ENCODE results near the gene PACSIN3. TPM values are rescaled to one million over a fixed set of nuclear protein-coding genes. Genes with fewer than 3 reads are reported as not detected.

PACSIN3 gene
- total RNA-seq, 1 experiment from 2014 or later: 67.0 TPM

GRCh38 chr11:47147250-47147649 lies 39.0 kb downstream of the PACSIN3 start:
- Mint-ChIP-seq H3K27ac (ENCODE audit: low read depth, unreplicated experiment) (no peak overlapping the region), H3K36me3 (ENCODE audit: insufficient read depth, unreplicated experiment) (no peaks in the 10 kb centered on the region), H3K27me3 (ENCODE audit: insufficient read depth, unreplicated experiment) (no peaks in the 10 kb centered on the region), H3K9me3 (ENCODE audit: unreplicated experiment) (no peaks in the 10 kb centered on the region), H3K4me3 (ENCODE audit: unreplicated experiment) (no peak overlapping the region), H3K4me1 (ENCODE audit: insufficient read depth, unreplicated experiment) (peaks cover 12% of the 10 kb centered on the region)
- ChIA-PET POLR2A (no interaction called here), CTCF (interaction anchor here (1.3 kb wide), 1 partner anchor 258 kb away, joined by 3 read pairs; no protein-coding TSS in a partner anchor)
- no peak for TF ChIP-seq CTCF (IDR thresholded peaks at IDR 0.05; ENCODE audit: unreplicated experiment)
- no peak for DNase-seq (ENCODE audit: unreplicated experiment)
- intact Hi-C loops (cut with micrococcal nuclease): no loop called here
- BruUV-seq (replicated peaks): no TSS peak

DNA sequence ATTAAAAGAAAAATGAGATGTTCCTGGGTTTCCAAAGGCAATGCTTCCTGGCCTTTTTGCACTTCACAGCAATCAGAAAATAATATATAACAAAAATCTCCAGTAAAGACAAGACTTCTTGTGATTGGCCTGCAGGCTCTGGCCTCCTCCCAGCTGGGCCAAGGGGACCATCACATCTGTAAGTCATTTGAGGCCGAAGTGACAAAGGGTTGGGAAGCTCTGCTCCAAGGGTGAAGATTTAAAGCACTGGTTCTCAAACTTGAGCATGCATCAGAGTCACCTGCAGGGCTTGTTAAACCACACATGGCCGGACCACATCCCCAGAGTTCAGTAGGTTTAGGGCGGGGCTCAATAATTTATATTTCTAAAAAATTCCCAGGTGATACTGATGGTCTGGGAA lies 41.7 kb downstream of the PACSIN3 start:
- Mint-ChIP-seq H3K27ac (ENCODE audit: low read depth, unreplicated experiment) (no peak overlapping the region), H3K27me3 (ENCODE audit: insufficient read depth, unreplicated experiment) (no peaks in the 10 kb centered on the region), H3K9me3 (ENCODE audit: unreplicated experiment) (no peaks in the 10 kb centered on the region), H3K36me3 (ENCODE audit: insufficient read depth, unreplicated experiment) (peaks cover 4% of the 10 kb centered on the region), H3K4me1 (ENCODE audit: insufficient read depth, unreplicated experiment) (peaks cover 12% of the 10 kb centered on the region), H3K4me3 (ENCODE audit: unreplicated experiment) (no peak overlapping the region)
- intact Hi-C loops (cut with micrococcal nuclease): no loop called here
- CTCF ChIA-PET: interaction anchor here (0.6 to 1.3 kb wide), 4 partner anchors 9 to 101 kb away, joined by 3 to 4 read pairs (median 3); no protein-coding TSS in a partner anchor
- no TSS peak for BruUV-seq (replicated peaks)
- POLR2A ChIA-PET: no interaction called here
- no peak for DNase-seq (ENCODE audit: unreplicated experiment)
- TF ChIP-seq CTCF (IDR thresholded peaks at IDR 0.05; ENCODE audit: unreplicated experiment): no peak

DNA sequence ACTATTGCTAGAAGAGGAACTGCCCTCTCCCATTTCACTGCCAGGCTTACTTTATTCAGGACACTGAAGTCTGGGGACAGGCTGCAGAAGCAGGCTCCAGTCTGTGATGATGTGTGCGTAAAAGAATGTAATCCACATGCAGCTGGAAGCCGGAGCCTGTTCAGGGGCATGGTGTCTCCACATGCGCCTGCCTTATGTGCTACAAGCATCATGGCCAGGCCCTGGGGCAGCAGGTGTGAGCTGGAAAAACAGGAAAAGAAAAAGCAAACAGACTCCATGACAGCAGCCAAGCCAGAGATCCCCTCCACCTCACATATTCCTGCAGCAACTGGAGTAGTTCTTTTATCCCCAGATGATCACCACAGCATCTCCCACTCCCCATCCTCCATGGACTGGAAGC lies 42.9 kb downstream of the PACSIN3 start:
- peaks cover 12% of the 10 kb centered on the region for H3K4me1 Mint-ChIP-seq (ENCODE audit: insufficient read depth, unreplicated experiment)
- H3K36me3 Mint-ChIP-seq (ENCODE audit: insufficient read depth, unreplicated experiment): peaks cover 7% of the 10 kb centered on the region
- H3K4me3 Mint-ChIP-seq (ENCODE audit: unreplicated experiment): no peak overlapping the region
- CTCF ChIA-PET: interaction anchor here (0.9 to 1.3 kb wide), 2 partner anchors 9 to 19 kb away, joined by 4 to 7 read pairs; no protein-coding TSS in a partner anchor
- no peaks in the 10 kb centered on the region for H3K27me3 Mint-ChIP-seq (ENCODE audit: insufficient read depth, unreplicated experiment)
- POLR2A ChIA-PET: no interaction called here
- intact Hi-C loops (cut with micrococcal nuclease): no loop called here
- no peaks in the 10 kb centered on the region for H3K9me3 Mint-ChIP-seq (ENCODE audit: unreplicated experiment)
- no peak overlapping the region for H3K27ac Mint-ChIP-seq (ENCODE audit: low read depth, unreplicated experiment)
- TF ChIP-seq CTCF (IDR thresholded peaks at IDR 0.05; ENCODE audit: unreplicated experiment): no peak
- BruUV-seq (replicated peaks): no TSS peak
- DNase-seq (ENCODE audit: unreplicated experiment): no peak

GRCh38 chr11:47139878-47140277 lies 46.4 kb downstream of the PACSIN3 start:
- ChIA-PET CTCF (interaction anchor here (0.5 to 1.7 kb wide), 8 partner anchors 10 to 743 kb away, joined by 3 to 18 read pairs (median 4); no protein-coding TSS in a partner anchor), POLR2A (interaction anchor here (0.6 kb wide), 1 partner anchor 71 kb away, joined by 3 read pairs; no protein-coding TSS in a partner anchor)
- Mint-ChIP-seq H3K36me3 (ENCODE audit: insufficient read depth, unreplicated experiment) (peaks cover 16% of the 10 kb centered on the region), H3K27ac (ENCODE audit: low read depth, unreplicated experiment) (no peak overlapping the region), H3K27me3 (ENCODE audit: insufficient read depth, unreplicated experiment) (no peaks in the 10 kb centered on the region), H3K9me3 (ENCODE audit: unreplicated experiment) (no peaks in the 10 kb centered on the region), H3K4me1 (ENCODE audit: insufficient read depth, unreplicated experiment) (peaks cover 12% of the 10 kb centered on the region), H3K4me3 (ENCODE audit: unreplicated experiment) (no peak overlapping the region)
- TF ChIP-seq CTCF (IDR thresholded peaks at IDR 0.05; ENCODE audit: unreplicated experiment): no peak
- no peak for DNase-seq (ENCODE audit: unreplicated experiment)
- no TSS peak for BruUV-seq (replicated peaks)
- intact Hi-C loops (cut with micrococcal nuclease): no loop called here

All from MCF 10A (cell line).